Neural crest cell (in vitro differentiated cells): ENCODE data around the gene SLC66A3. TPM values are rescaled to one million over a fixed set of nuclear protein-coding genes. Genes with fewer than 3 reads are reported as not detected.

Experiments
- DNase-seq: peaks from one replicate; pipeline ENCODE4 v3.0.0; 2021; ENCODE audit warnings: low read depth, mixed read lengths, low spot score
- H3K27ac Mint-ChIP-seq: one replicate; pipeline ENCODE4 v1.8.0; 2021; ENCODE audit warnings: mild to moderate bottlenecking, mixed read lengths; ENCODE audit not compliant: unreplicated experiment
- H3K27me3 Mint-ChIP-seq: 2 replicates; pipeline ENCODE4 v1.8.0; 2021; ENCODE audit warnings: low read depth, mild to moderate bottlenecking, mixed read lengths
- H3K36me3 Mint-ChIP-seq: 2 replicates; pipeline ENCODE4 v1.8.0; 2021; ENCODE audit warnings: low read depth, mild to moderate bottlenecking, mixed read lengths
- H3K4me1 Mint-ChIP-seq: 2 replicates; pipeline ENCODE4 v1.8.0; 2021; ENCODE audit warnings: mixed read lengths
- H3K4me3 Mint-ChIP-seq: one replicate; pipeline ENCODE4 v1.8.0; 2021; ENCODE audit warnings: mild to moderate bottlenecking, mixed read lengths
- H3K9me3 Mint-ChIP-seq: 2 replicates; pipeline ENCODE4 v1.8.0; 2021; ENCODE audit warnings: mixed read lengths
- CTCF ChIP-seq: fragments of 200-600 bp; sonication (generic); conservative IDR thresholded peaks from 2 replicates; pipeline ENCODE4 v1.5.0; 2021; ENCODE audit warnings: antibody characterized with exemption, mild to moderate bottlenecking
- total RNA-seq: library from RNA; stranded (reverse); gene quantifications from 2 replicates; pipeline ENCODE4 v1.2.1, GENCODE V29; 2021

SLC66A3 gene
- total RNA-seq, 1 donor from 2014 or later = 5.1 TPM

GRCh38 chr2:11177871-11178690 lies 22.8 kb downstream of the SLC66A3 start:
- Mint-ChIP-seq H3K9me3 (no peaks in the 10 kb centered on the region), H3K4me1 (peaks cover 12% of the 10 kb centered on the region), H3K27ac (no peak overlapping the region), H3K27me3 (no peaks in the 10 kb centered on the region), H3K36me3 (peaks cover 4% of the 10 kb centered on the region), H3K4me3 (no peak overlapping the region)
- DNase-seq = no peak
- no peak for TF ChIP-seq CTCF

- H3K9me3 Mint-ChIP-seq = no peaks in the 10 kb centered on the region
- no peak overlapping the region for H3K4me3 Mint-ChIP-seq
- H3K27ac Mint-ChIP-seq = no peak overlapping the region
- H3K36me3 Mint-ChIP-seq = peaks cover 4% of the 10 kb centered on the region
- H3K27me3 Mint-ChIP-seq = no peaks in the 10 kb centered on the region
- no peak for DNase-seq
- peaks cover 12% of the 10 kb centered on the region for H3K4me1 Mint-ChIP-seq
- TF ChIP-seq CTCF = no peak
These were observed 23.9 kb downstream of the SLC66A3 start for GRCh38 chr2:11179196-11179595.

GRCh38 chr2:11179899-11180298 lies 24.6 kb downstream of the SLC66A3 start:
- H3K9me3 Mint-ChIP-seq = no peaks in the 10 kb centered on the region
- no peak for DNase-seq
- no peak overlapping the region for H3K27ac Mint-ChIP-seq
- no peak overlapping the region for H3K4me3 Mint-ChIP-seq
- peaks cover 7% of the 10 kb centered on the region for H3K36me3 Mint-ChIP-seq
- no peak for TF ChIP-seq CTCF
- H3K27me3 Mint-ChIP-seq = no peaks in the 10 kb centered on the region
- peaks cover 11% of the 10 kb centered on the region for H3K4me1 Mint-ChIP-seq

- TF ChIP-seq CTCF = no peak
- Mint-ChIP-seq H3K27ac (peak overlapping the region; percentile 35), H3K4me1 (peaks cover 3% of the 10 kb centered on the region), H3K36me3 (peaks cover 4% of the 10 kb centered on the region), H3K9me3 (no peaks in the 10 kb centered on the region), H3K4me3 (no peak overlapping the region), H3K27me3 (no peaks in the 10 kb centered on the region)
- DNase-seq = no peak
These were observed 25.4 kb downstream of the SLC66A3 start for GRCh38 chr2:11180653-11181052.

GRCh38 chr2:11182951-11183350 lies 27.7 kb downstream of the SLC66A3 start:
- H3K27me3 Mint-ChIP-seq = no peaks in the 10 kb centered on the region
- no peak overlapping the region for H3K27ac Mint-ChIP-seq
- no peak for DNase-seq
- H3K4me3 Mint-ChIP-seq = no peak overlapping the region
- no peaks in the 10 kb centered on the region for H3K9me3 Mint-ChIP-seq
- no peaks in the 10 kb centered on the region for H3K4me1 Mint-ChIP-seq
- no peak for TF ChIP-seq CTCF
- peaks cover 8% of the 10 kb centered on the region for H3K36me3 Mint-ChIP-seq
